GM21423 (cell line): ENCODE measurements around the gene LRP2.
"Not testable (repeated sequence)": the region's sequence is repeated elsewhere in the genome, so short reads cannot be mapped to it uniquely, and the experiment has no call there.

Experiments used
- ATAC-seq: cut with Tn5 transposase; IDR thresholded peaks from one replicate; pipeline ENCODE4 v1.9.1; 2021; ENCODE audit warnings: mild to moderate bottlenecking, moderate library complexity; ENCODE audit not compliant: unreplicated experiment

Gene LRP2

GRCh38 chr2:169301596-169302335 lies 60.6 kb downstream of the LRP2 start:
- ATAC-seq = no peak

GRCh38 chr2:169300636-169301530 lies 61.5 kb downstream of the LRP2 start:
- no peak for ATAC-seq

GRCh38 chr2:169298007-169298406 lies 64.3 kb downstream of the LRP2 start:
- no peak for ATAC-seq

- ATAC-seq = no peak
These were observed 68.2 kb downstream of the LRP2 start for GRCh38 chr2:169294001-169294675.

- ATAC-seq = no peak
These were observed 70.8 kb downstream of the LRP2 start for GRCh38 chr2:169291517-169291916.

GRCh38 chr2:169290433-169290832 lies 71.9 kb downstream of the LRP2 start:
- ATAC-seq = no peak

- no peak for ATAC-seq
These were observed 74.7 kb downstream of the LRP2 start for GRCh38 chr2:169287666-169288065.

- ATAC-seq = no peak
These were observed 75.6 kb downstream of the LRP2 start for GRCh38 chr2:169286624-169287231.

- no peak for ATAC-seq
These were observed 76.7 kb downstream of the LRP2 start for GRCh38 chr2:169285531-169286235.

GRCh38 chr2:169280502-169280901 lies 81.8 kb downstream of the LRP2 start:
- no peak for ATAC-seq

GRCh38 chr2:169275696-169276444 lies 86.5 kb downstream of the LRP2 start:
- no peak for ATAC-seq

- no peak for ATAC-seq
These were observed 90.3 kb downstream of the LRP2 start for GRCh38 chr2:169272010-169272409.

GRCh38 chr2:169270574-169270973 lies 91.8 kb downstream of the LRP2 start:
- not testable (repeated sequence) for ATAC-seq

- ATAC-seq = no peak
These were observed 96.7 kb downstream of the LRP2 start for GRCh38 chr2:169265591-169265990.

- ATAC-seq = no peak
These were observed 101.3 kb downstream of the LRP2 start for GRCh38 chr2:169260846-169261642.

GRCh38 chr2:169260246-169260645 lies 102.1 kb downstream of the LRP2 start:
- no peak for ATAC-seq

- no peak for ATAC-seq
These were observed 102.9 kb downstream of the LRP2 start for GRCh38 chr2:169259402-169259801.

- ATAC-seq = no peak
These were observed 104.2 kb downstream of the LRP2 start for GRCh38 chr2:169258045-169258601.

GRCh38 chr2:169254774-169255173 lies 107.6 kb downstream of the LRP2 start:
- no peak for ATAC-seq
